Measurements from ENCODE around the gene PPP4R4.
"Not testable (repeated sequence)": the region's sequence is repeated elsewhere in the genome, so short reads cannot be mapped to it uniquely, and the experiment has no call there.

Gene PPP4R4

GRCh38 chr14:94143711-94144110 lies 30.4 kb upstream of the PPP4R4 start:
- no peak for DNase-seq (ENCODE audit: low read depth in 1 of 2, low spot score in 1 of 2)

GRCh38 chr14:94144765-94145164 lies 29.4 kb upstream of the PPP4R4 start:
- DNase-seq (ENCODE audit: low read depth in 1 of 2, low spot score in 1 of 2) = no peak

DNA sequence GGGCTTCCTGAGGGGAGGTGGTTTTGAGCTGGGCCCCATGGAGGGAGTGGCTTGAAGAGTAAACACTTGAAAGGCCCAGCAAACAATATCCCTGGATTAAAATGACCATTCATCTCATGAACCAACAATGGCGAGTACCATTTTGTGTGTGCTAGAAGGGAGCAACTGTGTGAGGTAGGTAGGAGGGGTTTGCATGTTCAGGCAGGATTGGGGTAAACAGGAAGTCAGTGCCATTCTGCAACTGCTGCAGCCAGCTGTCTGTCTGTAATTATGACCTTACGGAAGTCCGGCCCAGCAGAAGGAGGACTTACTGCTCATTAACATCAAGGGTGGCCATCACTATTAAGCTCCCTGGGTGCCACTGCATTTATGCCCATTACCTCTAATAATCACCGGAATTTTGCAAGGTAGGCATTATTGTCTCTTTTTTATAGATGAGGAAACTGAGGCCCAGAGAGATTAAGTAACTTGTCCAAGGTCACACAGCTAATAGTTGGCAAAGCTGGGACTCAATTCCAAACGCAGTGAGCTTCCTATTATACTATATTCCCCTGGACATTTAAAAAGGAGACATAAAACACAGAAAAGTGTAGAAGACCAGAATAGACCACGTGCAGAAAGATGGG lies 28.1 kb upstream of the PPP4R4 start:
- DNase-seq (ENCODE audit: low read depth in 1 of 2, low spot score in 1 of 2) = no peak

- DNase-seq (ENCODE audit: low read depth in 1 of 2, low spot score in 1 of 2) = no peak
Observed at GRCh38 chr14:94152676-94153075, 21.4 kb upstream of the PPP4R4 start.

DNA sequence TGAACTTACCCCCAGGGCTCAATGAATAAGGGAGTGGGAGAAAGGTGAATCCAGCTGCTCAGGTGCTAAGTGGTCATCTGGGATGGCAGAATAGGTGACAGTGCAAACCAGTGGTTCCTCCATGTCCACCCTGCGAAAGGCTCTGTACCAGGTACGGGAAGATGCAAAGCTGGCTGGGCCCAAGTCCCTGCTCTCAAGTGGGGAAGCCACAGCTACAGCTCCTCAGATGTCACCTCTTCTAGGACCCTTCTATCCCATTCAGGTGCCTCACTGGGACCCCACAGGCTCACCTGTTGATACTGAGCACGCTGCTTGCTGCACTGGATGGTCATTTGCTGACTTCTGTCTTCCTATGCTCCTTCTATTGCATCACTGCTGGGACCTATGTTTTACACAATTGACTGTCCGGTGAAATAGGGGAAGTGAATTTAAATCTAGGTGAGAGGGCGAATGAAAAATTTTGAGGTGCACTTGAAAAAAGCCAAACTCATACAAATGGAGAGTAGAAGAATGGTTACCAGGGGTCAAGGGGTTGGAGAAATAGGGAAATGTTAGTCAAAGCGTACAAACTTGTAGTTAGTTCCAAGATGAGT lies 20.3 kb upstream of the PPP4R4 start:
- DNase-seq (ENCODE audit: low read depth in 1 of 2, low spot score in 1 of 2) = no peak

- DNase-seq (ENCODE audit: low read depth in 1 of 2, low spot score in 1 of 2) = not testable (repeated sequence)
Observed at GRCh38 chr14:94156143-94156542, 18.0 kb upstream of the PPP4R4 start.

DNA sequence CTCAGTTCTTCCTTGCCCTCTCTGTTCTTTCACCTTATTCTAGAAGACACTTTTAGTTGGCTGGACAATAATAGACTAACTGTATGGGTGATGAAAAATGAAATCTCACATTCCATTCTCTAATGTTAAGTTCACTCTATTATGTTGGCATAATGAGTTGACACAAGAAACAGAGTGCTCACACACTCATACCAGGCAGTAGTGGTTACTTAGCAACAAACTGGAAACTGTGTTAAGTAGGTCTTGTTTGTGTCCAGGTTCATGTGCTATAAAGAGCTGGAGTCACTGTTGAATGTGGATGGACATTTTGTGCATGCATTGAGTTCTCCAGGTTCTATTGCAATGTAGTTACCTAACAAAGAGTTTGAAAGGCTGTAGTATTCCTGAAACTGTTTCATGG lies 16.9 kb upstream of the PPP4R4 start:
- no peak for DNase-seq (ENCODE audit: low read depth in 1 of 2, low spot score in 1 of 2)

DNA sequence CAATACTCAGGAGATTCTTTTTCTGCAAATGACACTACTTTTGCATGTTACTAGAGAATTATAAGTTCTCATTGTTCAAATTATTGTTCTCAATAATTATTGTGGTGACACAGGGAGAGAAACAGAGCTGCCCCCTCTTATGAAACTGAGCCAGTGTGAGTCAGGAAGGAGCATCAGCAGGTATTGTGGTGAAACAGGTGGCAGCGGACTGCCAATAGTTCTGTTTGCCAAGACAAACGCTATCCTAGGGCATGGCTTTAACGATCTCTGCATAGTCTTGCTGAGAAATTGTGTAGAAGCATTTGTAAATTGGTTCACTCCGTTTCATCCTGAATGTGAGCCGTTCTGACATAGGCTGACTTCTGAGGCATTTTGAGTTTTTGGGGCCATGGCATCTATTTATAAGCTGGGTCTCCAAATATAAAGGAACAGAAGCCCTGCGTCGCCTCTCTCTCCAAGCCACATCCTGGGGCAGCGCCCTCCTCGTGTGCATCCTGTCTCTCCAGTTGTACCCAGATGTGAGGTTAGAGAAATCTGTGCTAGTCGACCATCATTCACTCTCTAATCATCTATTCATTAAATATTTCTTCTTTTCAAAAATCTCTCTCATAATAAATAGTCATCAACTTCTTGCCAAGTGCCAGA lies 15.8 kb upstream of the PPP4R4 start:
- DNase-seq (ENCODE audit: low read depth in 1 of 2, low spot score in 1 of 2) = no peak

- DNase-seq (ENCODE audit: low read depth in 1 of 2, low spot score in 1 of 2) = no peak
Observed at GRCh38 chr14:94161058-94161457, 13.1 kb upstream of the PPP4R4 start.

DNA sequence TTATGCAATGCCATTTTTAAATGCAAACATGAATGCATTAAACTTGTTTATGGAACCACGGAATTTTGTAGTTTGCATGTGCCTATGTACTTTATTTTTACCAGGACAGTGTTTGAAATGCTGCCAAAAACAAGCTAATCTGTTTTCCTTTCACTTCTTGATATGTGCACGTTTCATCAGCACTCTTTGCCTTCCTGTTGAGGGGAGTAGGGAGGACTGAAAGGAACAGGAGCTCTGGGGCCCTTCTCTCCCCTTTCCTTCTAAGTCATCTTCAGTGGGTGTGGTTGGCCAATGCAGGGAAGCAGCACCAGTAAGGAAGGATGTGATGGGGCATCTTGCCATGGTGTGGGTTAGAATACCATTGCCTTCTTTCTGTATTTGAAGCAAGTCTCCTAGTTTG lies 12.1 kb upstream of the PPP4R4 start:
- DNase-seq (ENCODE audit: low read depth in 1 of 2, low spot score in 1 of 2) = no peak

DNA sequence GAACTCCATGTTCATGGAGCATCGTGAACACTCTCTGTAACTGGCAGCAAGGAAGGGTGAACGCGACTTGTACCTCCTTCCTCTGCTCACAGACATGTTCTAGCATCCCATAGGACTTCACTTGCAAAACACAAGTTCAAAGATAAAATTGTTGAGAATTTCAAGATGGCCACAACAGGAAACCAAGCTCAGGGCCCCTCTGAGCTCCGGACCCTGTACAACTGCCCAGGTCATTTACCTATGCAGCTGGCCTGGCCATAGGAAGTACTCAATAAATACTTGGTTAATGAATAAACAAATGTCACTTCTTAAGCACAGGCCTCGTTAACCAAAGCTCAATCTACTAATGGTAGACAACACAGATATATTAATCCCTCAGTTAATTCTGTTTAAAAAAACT lies 11.7 kb upstream of the PPP4R4 start:
- no peak for DNase-seq (ENCODE audit: low read depth in 1 of 2, low spot score in 1 of 2)

DNA sequence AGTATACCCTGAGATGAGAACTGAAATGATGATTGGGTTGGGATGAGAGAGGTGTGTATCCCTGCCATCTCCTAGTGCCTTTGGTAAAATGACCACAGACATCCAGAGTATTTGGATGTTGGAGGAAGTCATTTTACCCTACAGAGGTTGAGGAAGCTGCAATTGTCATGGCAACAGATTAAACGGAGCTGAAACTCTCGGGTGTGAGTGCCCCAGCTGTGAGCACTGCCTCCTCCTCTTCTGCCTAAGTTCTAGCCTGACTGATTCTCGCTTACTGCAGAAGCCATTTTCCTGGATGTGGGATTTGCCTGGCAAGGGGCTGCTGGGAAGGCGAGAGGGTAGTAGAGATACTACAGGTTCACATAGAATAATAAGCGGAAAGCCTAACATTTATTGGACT lies 10.3 kb upstream of the PPP4R4 start:
- no peak for DNase-seq (ENCODE audit: low read depth in 1 of 2, low spot score in 1 of 2)

DNA sequence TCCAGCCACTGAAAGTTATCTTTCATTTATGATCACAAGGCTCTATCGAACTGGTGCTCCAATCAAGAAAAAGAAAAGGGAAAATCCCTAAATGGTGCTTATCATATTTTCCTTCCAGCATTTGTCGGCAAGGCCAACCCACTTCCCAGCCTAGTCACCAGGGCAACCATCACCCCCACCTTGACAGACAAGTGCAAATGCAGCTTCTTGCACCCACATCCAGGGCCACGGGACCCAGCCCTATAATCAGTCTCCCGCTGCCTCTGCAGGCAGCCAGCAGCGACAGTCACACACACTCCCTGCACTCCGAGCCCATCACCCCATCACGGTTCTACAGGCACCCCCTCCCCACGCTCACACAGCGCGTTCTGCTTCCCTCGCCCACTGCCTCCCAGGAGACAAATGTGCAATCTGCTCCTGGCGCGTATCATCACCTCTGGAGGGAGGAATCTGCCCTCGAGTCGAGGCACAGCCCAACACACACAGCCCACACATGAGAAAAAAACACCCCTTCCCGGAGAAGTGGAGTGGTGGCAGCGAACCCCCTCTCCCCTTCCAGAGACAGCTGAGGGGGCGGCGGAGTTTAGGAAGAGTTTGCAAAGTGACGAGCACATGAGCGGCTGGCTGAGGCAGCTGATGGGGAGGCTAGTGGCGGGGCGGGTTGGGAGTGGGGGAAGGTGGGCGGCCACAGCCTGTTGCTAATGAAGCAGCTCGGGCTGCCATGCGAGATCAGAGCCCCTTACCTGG lies 9.3 kb upstream of the PPP4R4 start:
- no peak for DNase-seq (ENCODE audit: low read depth in 1 of 2, low spot score in 1 of 2)

DNA sequence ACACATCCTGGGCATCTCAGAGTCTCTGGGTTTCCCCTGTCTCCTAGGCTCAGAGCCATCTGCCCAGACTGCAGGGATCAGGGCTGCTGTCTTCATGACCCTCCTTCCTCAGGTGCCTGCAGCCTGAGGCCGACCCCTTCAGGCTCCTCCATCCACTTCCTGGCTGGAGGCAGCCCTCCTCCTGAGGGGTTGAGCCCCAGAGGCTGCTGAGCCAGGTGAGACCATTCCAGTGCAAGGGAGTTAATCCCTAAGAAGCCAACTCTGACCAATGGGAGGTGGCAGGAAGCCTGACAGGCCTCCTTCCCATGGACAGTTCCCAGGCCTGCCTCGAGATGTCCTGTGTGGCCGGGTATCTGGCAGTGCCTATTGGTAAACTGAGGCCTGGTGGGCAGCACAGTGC lies 8.4 kb upstream of the PPP4R4 start:
- DNase-seq (ENCODE audit: low read depth in 1 of 2, low spot score in 1 of 2) = no peak

GRCh38 chr14:94170136-94170535 lies 4.0 kb upstream of the PPP4R4 start:
- DNase-seq (ENCODE audit: low read depth in 1 of 2, low spot score in 1 of 2) = no peak

GRCh38 chr14:94171208-94171607 lies 2.9 kb upstream of the PPP4R4 start:
- DNase-seq (ENCODE audit: low read depth in 1 of 2, low spot score in 1 of 2) = no peak

DNA sequence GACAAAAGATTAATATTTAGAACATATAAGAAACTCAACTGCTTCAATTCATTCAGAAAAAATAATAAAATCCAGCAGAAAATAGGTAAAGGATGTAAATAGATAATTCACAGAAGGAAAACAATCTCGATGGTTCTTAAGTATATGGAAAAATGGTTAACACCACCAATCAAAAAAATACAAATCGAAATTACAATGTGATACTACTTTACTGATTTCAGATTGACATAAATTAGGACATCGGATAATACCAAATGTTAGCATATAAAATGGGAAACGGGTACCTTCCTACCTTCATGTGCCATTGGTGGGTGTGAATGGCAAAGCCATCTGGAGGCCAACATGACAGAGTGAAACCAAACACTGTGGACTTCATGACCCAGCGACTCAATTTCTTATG lies 1.6 kb upstream of the PPP4R4 start:
- DNase-seq (ENCODE audit: low read depth in 1 of 2, low spot score in 1 of 2) = no peak

DNA sequence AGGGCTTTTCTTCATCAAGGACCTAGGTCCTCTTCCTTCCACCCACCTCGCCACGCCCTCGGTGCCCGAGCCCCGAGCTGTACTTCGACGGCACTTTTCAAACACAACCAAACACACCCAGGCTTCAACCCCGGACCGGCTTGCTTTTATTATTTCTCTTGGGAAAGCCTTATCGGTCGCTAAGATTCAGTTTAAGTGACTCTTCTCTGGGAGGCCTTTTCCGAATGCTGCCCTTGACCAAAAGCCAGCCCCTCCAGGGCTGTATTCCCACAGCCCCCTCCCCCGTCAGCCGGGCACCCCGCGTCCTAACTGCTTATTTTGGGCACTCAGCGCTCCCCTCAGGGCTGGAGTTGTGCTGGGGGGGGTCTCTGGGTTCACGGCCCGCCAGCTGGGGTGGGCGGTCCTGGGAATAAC lies 644 bp upstream of the PPP4R4 start:
- DNase-seq (ENCODE audit: low read depth in 1 of 2, low spot score in 1 of 2) = no peak

DNA sequence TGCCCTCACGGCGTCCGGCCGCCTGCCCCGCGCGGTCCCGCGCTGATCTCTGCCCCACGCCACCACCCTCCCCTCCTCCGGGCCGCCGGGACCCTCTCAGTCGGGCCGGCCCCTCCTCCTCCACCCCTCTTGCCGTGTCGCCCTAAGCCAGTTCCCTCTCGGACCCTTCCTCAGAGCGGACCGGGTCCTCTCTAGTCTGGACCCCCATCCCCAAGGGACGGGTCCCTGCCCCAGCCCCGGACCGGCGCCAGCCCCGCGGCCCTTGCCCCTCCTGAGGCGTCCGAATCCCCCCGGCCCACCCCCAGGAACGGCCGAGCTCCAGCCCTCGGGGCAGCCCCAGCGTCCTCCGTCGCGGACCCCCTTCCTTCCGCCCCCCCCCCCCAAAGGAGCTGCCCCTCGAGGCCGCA lies 485 bp downstream of the PPP4R4 start:
- no peak for DNase-seq (ENCODE audit: low read depth in 1 of 2, low spot score in 1 of 2)

DNA sequence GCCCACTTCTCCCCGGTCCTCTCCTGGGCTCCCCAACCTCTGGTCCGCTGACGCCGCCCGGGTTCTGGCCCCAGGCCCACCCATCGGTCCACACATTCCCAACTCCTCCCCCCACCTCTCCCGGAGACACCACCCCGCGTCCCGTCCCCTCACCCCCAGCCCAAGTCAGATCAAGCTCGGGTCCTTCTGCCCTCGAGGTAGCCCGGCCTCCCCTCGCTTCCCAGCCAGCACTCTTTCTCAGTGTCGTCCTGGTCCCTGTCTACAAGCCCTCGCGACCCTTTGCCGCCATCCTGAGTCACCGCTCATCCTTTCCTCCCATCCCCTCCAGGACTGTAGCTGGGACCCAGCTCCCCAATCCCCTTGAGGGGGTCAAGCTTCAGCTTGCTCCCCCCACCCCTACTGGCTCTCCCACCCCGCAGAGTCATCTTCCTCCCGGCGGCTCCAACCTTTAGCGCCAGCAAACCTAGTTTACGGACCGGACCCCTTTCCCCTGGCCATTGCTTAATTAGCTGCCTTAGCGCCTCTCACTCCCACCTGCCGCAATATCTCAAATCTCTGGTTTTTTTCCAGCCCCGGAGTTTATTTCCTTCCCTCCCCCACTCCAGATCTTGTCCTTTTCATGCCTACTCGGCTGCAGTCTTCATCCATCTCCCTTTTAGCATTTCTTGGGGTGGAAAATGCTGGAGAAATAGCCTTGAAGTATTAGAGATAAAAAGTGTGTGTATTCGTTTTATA lies 1.1 kb downstream of the PPP4R4 start:
- DNase-seq (ENCODE audit: low read depth in 1 of 2, low spot score in 1 of 2) = no peak

GRCh38 chr14:94175747-94176146 lies 1.6 kb downstream of the PPP4R4 start:
- no peak for DNase-seq (ENCODE audit: low read depth in 1 of 2, low spot score in 1 of 2)

Measured in activated T-helper 1 cell treated with anti-CD3 and anti-CD28 coated beads, Interleukin-2, amount 50 U/mL, for 16 hours (primary cell).